RWPE2 (cell line): ENCODE data around the gene OMP.

ENCODE experiments used
- ATAC-seq: fragments of 200-7000 bp; cut with Tn5 transposase; 3 replicates; pipeline ENCODE4 v1.9.1; 2021; ENCODE audit warnings: low read depth
- DNase-seq: peaks from one replicate; pipeline ENCODE4 v3.0.0-alpha.2; 2020; ENCODE audit warnings: low spot score
- H3K27ac ChIP-seq: fragments of 450-650 bp; 2 replicates; pipeline ENCODE4 v1.5.1; 2017; ENCODE audit warnings: mild to moderate bottlenecking; ENCODE audit not compliant: poor library complexity, severe bottlenecking
- H3K27me3 ChIP-seq: fragments of 250-450 bp; sonication (Bioruptor Pico); 2 replicates; pipeline ENCODE4 v1.5.1; 2021; ENCODE audit warnings: mild to moderate bottlenecking, moderate library complexity; ENCODE audit not compliant: insufficient read depth, poor library complexity, severe bottlenecking
- H3K36me3 ChIP-seq: fragments of 250-450 bp; sonication (Bioruptor Pico); 2 replicates; pipeline ENCODE4 v1.5.1; 2020; ENCODE audit warnings: low read depth, mild to moderate bottlenecking, moderate library complexity
- H3K4me1 ChIP-seq: fragments of 250-450 bp; sonication (Bioruptor Pico); 2 replicates; pipeline ENCODE4 v1.5.1; 2021; ENCODE audit warnings: mild to moderate bottlenecking, moderate library complexity; ENCODE audit not compliant: insufficient read depth, poor library complexity, severe bottlenecking
- H3K4me3 ChIP-seq: fragments of 250-450 bp; sonication (Bioruptor Pico); 2 replicates; pipeline ENCODE4 v1.5.1; 2021; ENCODE audit warnings: mild to moderate bottlenecking, moderate library complexity; ENCODE audit not compliant: severe bottlenecking
- H3K9me3 ChIP-seq: fragments of 250-450 bp; sonication (Bioruptor Pico); 2 replicates; pipeline ENCODE4 v1.5.1; 2021; ENCODE audit warnings: mild to moderate bottlenecking, moderate library complexity; ENCODE audit not compliant: severe bottlenecking
- TF ChIP-seq, protein P1 (sequence below): fragments of 450-650 bp; IDR thresholded peaks from one replicate; pipeline ENCODE4 v1.5.1; 2017; ENCODE audit warnings: mild to moderate bottlenecking, moderate library complexity; ENCODE audit not compliant: poor library complexity, severe bottlenecking

Gene OMP

DNA sequence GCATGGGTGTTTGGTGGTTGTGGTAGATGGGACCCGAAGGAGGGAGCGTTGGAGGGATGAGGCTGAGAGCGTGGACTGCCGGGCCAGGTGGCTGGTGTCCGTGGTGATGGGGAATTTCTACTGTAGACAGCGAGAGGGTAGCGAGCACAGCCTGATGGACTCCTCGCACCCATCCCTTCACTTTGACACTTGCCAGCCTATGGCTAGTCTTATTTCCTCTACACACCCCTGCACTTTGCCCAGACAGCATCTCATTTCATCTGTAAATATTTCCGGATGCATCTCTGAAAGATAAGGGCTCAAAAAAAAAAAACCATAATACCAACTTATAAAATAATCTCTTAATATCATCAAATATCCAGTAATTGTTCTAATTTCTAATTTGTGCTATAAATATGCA lies 5.8 kb downstream of the OMP start:
- TF ChIP-seq, protein P1, sequence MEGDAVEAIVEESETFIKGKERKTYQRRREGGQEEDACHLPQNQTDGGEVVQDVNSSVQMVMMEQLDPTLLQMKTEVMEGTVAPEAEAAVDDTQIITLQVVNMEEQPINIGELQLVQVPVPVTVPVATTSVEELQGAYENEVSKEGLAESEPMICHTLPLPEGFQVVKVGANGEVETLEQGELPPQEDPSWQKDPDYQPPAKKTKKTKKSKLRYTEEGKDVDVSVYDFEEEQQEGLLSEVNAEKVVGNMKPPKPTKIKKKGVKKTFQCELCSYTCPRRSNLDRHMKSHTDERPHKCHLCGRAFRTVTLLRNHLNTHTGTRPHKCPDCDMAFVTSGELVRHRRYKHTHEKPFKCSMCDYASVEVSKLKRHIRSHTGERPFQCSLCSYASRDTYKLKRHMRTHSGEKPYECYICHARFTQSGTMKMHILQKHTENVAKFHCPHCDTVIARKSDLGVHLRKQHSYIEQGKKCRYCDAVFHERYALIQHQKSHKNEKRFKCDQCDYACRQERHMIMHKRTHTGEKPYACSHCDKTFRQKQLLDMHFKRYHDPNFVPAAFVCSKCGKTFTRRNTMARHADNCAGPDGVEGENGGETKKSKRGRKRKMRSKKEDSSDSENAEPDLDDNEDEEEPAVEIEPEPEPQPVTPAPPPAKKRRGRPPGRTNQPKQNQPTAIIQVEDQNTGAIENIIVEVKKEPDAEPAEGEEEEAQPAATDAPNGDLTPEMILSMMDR, result no peak
- Histone ChIP-seq H3K9me3 (no peaks in the 10 kb centered on the region), H3K4me1 (peaks cover 3% of the 10 kb centered on the region), H3K27ac (no peak overlapping the region), H3K36me3 (no peaks in the 10 kb centered on the region), H3K27me3 (no peaks in the 10 kb centered on the region), H3K4me3 (no peak overlapping the region)
- DNase-seq (no peak), ATAC-seq (no peak)

DNA sequence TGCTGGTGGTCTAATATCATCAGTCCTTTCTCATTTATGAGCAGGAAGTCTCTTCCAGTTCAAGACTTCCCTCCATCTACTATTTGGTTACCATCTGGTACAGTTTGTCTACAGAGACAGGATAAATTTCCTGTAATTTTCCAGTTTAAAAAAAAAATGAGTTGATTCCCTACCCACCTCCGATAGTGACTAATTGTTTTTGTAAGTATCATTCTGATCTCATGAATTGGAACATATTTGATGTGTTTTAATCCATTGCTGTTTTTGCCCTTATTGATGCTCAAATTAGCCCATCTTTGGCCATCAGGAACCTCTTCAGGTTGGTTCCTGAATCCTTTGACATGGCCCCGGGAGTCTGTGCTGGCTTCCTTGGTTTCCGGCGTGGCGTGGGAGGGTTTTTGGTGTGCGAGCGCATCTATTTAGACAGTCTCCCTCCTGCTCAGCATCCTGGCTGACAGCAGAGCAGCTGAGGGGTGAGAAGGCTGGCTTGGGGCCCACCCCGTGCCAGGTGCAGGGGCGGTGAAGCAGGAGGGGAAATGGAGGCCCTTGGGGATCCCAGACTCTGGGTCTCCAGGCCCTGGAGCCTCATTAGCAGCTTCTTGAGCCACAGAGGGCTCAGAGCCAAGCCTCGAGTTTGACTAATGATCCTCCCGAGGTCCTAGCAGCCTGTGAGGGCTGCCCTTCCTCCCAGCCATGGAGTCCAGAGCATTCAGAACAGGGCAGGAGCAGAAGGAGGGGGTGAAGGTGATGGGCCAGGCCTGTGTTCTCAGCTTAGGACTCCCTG lies 6.8 kb downstream of the OMP start:
- H3K27ac ChIP-seq, result no peak overlapping the region
- H3K9me3 ChIP-seq, result no peaks in the 10 kb centered on the region
- DNase-seq (no peak), ATAC-seq (no peak)
- TF ChIP-seq, protein P1, result no peak
- no peaks in the 10 kb centered on the region for H3K36me3 ChIP-seq
- H3K4me1 ChIP-seq, result peaks cover 3% of the 10 kb centered on the region
- no peaks in the 10 kb centered on the region for H3K27me3 ChIP-seq
- no peak overlapping the region for H3K4me3 ChIP-seq

DNA sequence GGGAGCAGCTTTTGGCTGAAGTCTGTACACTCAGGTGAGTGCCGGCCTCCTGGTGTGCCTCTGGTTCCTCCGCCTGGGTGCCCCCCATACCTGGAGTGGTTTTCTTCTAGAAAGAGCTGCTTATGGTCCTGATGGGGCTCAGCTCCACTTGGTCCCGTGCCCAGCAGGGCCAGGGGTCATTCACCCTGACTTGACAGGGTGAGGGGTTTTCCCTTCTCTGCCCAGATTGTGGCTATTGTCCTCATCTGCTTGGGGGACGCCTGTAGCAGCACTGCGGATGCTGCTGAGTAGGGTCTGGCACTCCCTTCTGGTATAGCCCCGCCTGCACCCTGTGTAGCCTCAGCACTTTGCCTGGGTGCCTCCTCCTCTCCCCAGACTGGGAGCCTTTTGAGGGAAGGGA lies 8.2 kb downstream of the OMP start:
- Histone ChIP-seq H3K4me1 (peaks cover 3% of the 10 kb centered on the region), H3K9me3 (no peaks in the 10 kb centered on the region), H3K4me3 (no peak overlapping the region), H3K36me3 (no peaks in the 10 kb centered on the region), H3K27me3 (no peaks in the 10 kb centered on the region), H3K27ac (no peak overlapping the region)
- TF ChIP-seq, protein P1, result no peak
- DNase-seq (no peak), ATAC-seq (no peak)

DNA sequence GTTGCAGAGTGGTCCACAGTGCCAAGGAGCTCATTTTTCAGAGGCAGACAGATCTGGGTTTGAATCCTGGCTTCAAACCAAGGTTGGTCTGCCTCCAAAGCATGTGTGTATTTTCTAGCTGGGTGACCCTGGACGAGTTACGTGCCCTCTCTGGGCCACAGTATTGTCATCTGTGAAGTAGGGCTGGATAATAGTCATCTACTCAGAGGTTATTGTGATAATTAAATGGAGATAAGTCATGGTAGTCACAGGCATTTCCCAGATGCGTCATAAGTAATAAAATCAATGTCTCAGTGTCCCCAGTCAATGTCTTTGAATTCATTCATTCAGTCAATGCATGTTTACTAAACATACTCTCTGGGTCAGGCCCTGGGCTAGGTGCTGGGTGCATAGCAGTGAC lies 8.6 kb downstream of the OMP start:
- no peak for ATAC-seq
- Histone ChIP-seq H3K27ac (no peak overlapping the region), H3K4me3 (no peak overlapping the region), H3K9me3 (no peaks in the 10 kb centered on the region), H3K36me3 (no peaks in the 10 kb centered on the region), H3K4me1 (peaks cover 3% of the 10 kb centered on the region), H3K27me3 (no peaks in the 10 kb centered on the region)
- TF ChIP-seq, protein P1, result no peak
- DNase-seq, result no peak

DNA sequence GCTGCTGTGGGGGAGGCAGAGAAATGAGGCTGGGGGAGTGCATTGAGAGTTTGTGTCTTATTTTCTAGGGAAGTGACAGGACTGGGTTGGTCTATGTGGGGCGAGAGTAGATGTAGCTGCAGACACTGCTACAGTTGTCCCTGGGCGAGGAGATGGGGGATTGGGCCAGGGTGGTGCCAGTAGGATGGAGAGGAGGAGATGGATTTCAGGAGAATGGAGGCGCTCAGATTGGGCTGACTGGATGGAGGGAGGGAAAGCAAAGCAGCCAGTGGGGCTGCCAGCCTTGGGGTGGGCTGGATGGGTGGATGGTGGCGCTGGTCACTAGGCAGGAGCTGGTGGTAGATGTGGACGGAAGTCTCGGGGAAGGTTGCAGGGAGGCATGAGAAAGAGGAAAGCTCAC lies 9.3 kb downstream of the OMP start:
- ATAC-seq, result no peak
- Histone ChIP-seq H3K4me3 (no peak overlapping the region), H3K27me3 (no peaks in the 10 kb centered on the region), H3K27ac (no peak overlapping the region), H3K4me1 (peaks cover 3% of the 10 kb centered on the region), H3K36me3 (no peaks in the 10 kb centered on the region), H3K9me3 (no peaks in the 10 kb centered on the region)
- DNase-seq, result no peak
- TF ChIP-seq, protein P1, result no peak
